NCI-H2029 (cell line): Measurements from ENCODE around the gene ADCK1.
"Not testable (repeated sequence)": the region's sequence is repeated elsewhere in the genome, so short reads cannot be mapped to it uniquely, and the experiment has no call there.

Source experiments
- DNase-seq: peaks from one replicate; lab custom pipeline; 2025; lab: John Stamatoyannopoulos, UW

ADCK1 gene

DNA sequence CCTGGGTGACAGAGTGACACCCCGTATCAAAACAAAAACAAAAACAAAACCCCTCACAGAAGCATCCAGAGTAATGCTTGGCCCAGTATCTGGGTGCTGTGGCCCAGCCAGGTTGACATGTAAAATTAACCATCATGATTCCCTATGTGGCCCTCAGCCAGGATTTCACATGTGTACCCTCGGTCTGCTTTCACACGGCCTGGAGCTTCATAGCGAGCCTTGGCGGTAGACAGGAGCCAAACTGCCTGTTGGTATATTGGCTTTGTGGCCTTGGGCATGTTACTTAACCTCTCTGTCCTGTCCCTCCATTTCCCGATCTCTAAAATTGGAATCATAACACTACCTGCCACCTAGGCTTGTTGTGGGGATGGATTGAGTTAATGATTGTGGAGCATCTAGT, 65.5 kb downstream of the ADCK1 start:
- no peak for DNase-seq

DNA sequence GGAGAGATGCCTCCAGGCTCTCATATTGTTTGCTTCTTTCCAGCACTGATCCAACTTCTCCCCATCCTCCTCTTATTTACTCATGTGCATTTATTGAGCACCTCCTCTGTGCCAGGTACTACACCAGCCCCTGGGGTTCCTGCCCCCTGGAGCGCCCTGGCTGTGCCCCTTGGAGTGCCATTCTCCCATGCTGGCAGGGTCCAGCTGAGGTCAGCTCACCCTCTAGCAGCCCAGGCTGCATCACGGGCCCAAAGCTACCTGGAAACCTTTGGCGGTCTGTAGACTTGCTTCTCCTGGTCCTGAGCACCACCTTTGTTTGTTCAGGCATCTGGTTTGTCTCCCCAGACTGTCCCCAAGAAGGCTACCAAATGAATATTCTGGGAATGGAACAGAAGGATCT, 67.0 kb downstream of the ADCK1 start:
- DNase-seq = no peak

DNA sequence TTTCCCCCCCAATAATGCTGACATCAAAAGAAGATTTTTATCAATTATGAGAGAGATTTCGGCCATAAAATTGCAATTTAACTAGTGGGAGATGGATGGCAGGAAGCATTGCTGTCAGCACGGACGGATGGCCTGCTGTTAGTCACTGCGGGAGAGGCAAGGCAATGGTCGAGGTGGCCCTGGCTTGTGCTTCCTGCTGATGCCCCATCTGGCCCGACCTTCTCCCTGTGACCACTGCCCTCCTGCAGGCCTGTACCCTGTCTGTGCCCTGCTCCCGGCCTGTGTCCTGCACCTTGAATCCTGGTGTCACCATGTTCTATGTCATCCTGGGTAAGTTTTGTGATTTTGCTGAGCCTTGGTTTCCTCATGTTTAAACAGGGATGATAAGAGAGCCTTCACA, 67.6 kb downstream of the ADCK1 start:
- DNase-seq = no peak

DNA sequence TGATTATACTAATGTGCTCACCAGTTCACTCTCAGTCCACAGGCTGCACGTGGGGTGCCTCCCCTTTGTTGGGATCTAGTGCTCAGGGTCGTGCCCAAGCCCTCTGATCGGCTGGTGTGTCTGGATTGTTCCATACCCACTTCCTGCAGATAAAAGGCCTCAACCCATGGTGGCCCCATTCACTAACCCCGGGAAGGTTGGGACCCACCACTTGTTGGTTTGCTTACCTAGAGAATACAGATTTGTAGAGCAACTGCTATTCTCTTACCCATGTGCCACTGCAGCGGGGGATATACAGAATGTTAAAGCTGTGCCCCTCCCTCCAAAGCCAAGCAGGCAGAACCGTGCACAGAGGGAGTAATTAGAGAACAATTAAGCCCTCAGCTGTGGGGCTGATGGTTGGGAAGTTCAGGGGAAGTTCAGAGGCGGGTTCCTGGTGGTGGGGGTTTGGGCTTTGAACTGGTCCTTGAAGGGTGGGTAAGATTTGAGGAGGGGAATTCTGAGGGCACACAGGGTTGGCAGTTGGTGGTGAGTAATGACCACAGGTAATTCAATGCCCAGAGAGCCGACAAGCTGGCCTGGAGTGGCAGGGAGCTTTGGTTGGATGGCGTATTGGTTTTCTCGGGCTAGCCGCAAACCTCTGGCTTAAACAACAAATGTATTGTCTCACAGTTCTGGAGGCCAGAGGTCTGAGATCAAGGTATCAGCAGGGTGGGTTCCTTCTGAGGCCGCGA, 68.8 kb downstream of the ADCK1 start:
- DNase-seq = no peak

DNA sequence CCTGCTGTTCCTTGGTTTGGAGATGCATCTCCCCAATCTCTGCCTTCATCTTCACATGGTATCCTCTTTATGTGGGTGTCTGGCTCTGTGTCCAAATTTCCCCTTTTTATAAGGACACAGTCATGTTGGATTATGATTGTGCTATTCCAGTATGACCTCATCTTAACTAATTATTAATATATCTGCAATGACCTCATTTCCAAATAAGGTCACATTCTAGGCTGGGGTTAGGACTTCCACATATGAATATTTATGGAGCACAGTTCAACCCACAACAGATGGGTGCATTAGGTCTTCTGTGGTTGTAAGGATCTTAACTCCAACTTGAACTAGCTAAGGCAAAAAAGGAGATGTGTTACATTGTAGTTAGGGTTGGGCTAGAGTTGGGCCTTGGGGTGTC, 69.4 kb downstream of the ADCK1 start:
- DNase-seq = no peak

DNA sequence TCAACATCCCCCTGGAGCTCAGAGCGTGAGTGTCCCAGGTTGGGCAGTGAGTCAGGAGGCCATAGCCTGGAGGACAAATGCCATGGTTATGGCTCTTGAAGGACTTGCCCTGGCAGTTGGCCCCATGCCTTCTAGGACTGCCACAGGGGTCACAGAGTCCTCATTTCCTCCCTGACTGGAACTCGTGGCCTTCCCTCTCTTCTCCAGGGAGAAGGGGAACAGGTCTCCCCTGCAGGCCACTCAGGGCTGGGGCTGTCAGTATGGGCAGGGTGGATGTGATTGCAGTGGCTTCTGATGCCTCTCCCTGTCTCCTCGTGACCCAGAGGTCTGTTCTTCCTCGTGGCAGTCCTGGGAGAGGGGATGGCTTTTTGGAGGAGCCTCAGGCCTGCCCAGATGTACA, 70.7 kb downstream of the ADCK1 start:
- no peak for DNase-seq

DNA sequence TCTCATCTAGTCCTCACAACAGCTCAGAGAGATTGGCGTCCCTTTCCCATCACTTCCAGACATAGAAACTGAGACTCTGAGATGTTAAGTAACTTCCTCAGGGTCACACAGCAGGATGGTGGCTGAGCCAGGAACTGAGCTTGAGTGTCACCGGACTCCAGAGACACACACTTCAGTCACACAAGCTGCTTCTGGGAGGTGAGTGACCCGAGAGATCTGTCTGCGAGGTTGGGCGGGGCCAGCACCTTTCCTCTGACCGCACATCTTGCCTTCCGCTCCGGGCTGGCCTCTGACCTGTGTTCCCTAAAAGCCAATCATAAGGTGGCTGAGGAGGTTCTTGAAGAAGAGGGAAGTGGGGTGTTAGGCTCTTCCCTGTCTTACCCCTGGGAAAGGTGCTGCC, 72.2 kb downstream of the ADCK1 start:
- no peak for DNase-seq

DNA sequence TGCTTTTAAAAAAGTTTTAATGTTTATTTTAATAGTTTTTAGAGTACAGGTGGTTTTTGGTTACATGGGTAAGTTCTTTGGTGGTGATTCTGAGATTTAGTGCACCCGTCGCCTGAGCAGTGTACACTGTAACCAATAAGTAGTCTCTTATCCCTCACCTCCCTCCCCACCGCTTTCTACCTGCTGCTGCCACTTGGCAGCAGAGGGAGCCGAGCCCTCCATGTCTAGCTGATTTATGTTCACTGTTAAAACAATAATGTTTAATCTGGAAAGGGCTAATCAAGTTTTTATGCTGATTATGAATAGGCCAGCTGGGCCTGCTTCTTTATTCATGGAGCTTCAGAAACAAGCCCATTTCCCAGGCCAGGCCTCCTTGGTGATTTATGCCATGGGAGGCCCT, 73.1 kb downstream of the ADCK1 start:
- no peak for DNase-seq

DNA sequence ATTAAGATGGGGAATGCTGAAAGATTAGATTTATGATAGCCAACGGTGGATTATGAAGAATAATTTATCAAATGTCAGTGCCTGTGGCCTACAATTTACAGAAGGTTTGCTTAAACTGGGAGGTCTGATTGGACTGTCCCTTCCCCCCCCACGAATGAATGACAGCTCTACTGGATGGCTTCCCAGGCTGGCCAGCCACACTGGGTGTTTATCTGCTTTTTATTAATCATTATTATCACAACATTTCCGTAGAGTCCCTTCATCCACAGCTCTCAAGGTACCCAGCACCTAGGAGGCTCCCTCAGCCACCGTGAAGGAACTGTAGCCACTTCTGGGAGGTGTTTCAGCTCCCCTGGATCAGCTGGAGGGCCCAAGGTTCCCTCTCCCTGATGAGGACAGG, 78.9 kb downstream of the ADCK1 start:
- DNase-seq = no peak

DNA sequence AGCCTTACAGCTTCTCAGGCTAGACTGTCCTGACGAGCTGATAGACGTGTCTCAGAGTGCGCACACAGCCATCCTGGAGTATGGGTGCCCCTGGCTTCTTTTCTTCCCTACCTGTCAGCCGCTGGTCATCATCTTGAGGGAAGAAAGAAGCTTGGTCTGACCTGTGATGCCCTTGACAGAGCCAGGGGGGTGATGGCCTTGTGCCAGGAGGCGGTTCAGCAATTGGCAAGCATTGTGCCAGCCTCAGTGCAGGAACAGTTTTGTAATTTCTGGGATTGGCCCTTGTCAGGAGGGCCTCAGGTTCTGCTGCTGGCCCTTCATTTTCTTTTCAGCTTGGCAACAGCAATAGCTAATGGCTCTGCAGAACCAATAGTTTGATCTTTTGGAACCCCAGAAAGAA, 80.1 kb downstream of the ADCK1 start:
- DNase-seq = no peak

DNA sequence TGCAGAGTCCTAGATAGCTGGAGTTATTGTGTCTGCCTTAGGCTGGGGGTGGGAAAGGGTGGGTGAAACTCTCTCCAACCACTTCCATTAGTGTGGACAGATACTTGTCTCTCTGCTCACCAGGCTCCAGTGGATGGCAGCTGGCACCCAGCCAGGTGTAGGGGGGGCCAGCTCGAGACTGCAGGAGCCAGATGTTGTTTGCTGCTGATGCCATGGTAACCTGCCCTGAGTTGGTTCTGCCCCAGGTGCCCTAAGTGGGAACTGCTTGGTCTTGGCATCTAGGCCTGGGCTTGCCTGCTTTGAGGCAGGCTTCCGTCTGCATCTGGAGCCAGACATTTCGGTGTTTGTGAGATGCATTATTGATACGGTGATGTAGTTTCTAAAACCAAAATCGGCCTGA, 82.2 kb downstream of the ADCK1 start:
- peak; percentile 80 for DNase-seq

DNA sequence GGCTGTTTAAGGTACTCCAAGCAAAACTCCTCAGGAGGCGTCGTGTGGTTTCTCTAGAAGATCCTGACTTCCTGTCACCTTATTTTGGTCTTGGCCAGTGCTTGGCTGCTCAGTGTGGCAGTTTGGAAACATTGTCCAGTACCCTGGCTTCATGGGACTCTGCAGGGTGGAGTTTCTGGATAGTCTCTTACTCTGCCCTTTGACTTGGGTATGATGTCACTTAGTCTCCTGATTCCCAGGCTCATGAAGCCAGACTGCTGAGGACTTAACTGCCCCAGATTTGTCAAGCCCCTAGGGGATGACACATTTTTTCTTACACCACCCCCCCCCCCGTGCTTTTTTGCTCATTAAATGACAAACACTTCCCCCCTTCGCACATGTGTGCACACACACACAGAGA, 82.7 kb downstream of the ADCK1 start:
- no peak for DNase-seq

DNA sequence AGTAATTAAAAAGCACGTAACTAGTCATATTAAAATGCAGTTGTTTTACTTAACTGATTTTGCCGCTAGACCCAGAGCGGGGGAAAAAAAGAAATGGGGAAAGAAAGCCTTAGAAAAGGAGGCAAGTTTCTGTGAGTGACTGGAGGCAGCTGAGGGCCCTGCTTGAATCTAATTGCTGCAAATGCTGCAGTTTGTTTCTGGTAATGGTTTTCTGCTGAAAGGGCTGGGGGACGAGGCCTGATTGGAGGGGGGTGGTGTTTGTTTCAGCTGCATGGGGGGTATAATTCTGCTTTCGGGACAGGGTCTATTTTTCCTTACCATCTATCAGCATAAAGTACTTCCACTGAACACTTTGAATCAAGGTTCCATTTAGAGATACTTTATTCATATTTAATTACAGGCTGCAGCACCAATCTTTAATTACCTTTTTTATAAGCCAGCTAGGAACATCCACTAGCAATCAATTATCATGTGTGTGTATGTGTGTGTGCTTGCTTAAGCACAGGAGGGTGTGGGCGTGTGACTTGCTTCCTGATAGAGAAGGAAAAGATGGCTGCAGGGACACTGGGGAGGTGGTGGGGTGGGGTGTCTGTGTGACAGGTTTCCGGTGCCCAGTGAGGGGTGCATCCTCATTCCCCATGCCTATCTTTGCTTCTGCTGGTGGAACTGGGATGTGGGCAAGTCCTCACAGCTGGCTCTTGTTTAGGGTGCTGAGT, 83.4 kb downstream of the ADCK1 start:
- DNase-seq = no peak

DNA sequence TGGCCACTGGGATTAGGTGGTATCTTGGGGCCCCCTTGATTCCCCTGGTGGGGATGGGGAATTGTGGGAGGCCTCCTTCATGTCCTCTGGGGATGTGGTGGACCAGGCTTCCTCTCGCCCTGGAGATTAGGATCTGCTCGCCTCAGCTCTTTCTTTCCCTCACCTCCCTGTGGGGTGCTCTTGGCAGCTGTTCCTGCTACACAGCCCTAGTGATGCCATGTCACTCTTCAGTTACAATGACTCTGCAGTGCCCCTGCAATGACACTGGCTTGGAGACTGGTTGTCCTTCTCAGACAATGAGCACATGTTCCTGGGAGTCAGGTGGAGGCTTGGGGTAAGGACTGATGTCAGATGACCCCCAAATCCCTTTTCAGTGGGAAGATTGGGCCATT, 83.9 kb downstream of the ADCK1 start:
- DNase-seq = no peak

DNA sequence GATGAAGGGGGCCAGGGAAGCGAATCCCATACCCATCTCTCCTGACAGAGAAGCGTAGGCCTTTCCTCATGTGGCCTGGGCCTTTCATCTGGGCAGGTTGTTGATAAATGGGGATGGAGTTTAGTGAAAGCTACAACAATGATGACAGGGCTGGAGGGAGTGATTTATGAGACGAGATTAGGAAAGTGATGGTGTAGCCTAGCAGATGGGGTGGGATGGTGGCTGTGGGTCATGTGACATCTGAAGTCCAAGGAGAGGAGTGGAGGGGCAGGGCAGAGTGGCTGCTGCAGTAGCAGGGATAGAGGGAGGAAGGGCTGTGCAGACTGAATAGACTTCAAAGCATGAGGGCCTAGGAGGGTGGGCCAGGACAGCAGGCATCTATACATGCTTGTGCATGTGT, 85.5 kb downstream of the ADCK1 start:
- no peak for DNase-seq

DNA sequence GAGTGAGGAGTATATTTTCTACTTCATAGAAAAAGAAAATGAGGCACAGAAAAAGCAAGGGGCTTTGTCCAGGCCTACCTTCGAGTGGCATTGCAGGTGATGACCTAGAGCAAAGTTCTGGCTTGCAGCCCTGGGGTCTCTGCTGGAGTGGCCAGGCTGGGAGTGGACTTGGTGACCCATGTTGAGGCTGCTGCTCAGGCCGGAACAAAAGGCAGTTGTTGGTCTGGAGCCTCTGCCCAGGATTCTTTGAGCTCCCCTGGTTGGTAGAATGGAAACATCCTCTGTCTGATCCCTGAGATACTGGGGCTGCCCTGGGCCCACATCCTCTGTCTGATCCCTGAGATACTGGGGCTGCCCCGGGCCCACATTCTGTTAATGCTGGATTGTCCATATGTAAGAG, 86.1 kb downstream of the ADCK1 start:
- DNase-seq = no peak

DNA sequence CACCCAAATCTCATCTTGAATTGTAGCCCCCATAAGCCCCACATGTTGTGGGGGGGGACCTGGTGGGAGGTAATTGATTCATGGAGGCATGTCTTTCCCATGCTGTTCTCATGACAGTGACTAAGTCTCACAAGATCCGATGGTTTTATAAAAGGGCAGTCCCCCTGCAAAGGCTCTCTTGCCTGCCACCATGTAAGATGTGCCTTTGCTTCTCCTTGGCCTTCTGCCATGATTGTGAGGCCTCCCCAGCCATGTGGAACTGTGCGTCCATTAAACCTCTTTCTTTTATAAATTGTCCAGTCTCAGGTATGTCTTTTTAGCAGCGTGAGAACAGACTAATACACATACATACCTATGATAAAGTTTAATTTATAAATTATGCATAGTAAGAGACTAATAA, 89.0 kb downstream of the ADCK1 start:
- DNase-seq = not testable (repeated sequence)

DNA sequence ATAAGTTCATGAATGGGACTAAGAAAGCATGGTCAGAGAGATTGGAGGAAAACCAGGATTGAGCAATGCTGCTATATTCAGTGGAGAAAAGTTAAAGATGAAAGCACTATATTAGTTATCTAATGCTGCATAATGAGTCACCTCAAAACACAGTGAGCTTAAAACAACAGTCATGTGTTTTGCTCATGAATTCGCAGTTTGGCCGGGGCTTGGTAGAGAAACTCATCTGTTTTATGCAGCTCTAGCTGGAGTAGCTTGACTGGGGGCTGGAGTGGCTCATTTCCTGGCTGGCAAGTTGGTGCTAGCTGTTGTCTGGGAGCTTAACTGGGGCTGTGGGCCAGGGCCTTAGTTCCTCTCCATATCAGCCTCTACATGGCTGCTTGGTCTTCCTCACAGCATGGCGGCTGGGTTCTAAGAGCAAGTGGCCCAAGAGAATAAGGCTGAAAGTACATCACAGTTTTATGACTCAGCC, 90.1 kb downstream of the ADCK1 start:
- DNase-seq = no peak

DNA sequence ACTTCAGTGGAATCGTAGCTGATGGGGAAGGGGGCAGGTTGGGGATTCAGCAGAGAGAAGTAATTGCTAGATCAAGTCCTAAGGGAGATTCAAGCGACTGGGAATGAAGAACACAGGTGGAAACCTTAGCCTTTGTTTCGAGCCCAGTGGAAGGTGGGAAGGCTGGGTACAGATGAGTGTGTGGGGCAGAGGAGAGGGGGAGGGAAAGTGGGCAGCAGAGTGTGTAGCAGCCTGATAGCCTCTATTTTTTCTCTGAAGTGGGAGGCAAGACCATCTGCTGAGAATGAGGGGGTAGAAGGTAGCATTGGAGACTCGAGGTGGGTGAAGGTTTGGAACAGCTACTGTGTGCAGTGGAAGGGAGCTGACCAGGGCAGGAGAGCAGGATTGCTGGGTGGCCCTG, 91.0 kb downstream of the ADCK1 start:
- DNase-seq = no peak

DNA sequence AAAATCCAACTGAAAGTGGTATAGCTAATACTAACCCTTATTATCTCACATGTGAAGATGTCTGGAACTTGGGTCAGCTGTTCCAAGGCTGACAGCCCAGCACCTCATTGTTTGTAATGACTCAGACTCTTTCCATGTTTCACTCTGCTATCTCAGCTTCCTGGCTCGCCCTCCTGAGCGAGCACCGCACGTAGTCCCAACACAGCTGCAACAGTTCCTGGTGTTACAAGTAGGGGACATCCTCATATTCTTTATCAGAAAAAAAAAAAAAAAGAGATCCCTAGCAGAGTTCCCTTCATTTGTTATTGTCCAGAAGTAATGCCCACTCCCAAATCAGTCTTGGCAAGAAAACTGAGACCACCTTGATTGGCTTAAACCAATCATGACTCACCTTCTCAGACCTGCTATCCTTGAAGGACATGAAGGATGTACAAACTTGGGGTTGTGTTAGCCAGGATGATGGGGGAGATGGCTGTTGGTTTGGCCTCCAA, 92.5 kb downstream of the ADCK1 start:
- no peak for DNase-seq

DNA sequence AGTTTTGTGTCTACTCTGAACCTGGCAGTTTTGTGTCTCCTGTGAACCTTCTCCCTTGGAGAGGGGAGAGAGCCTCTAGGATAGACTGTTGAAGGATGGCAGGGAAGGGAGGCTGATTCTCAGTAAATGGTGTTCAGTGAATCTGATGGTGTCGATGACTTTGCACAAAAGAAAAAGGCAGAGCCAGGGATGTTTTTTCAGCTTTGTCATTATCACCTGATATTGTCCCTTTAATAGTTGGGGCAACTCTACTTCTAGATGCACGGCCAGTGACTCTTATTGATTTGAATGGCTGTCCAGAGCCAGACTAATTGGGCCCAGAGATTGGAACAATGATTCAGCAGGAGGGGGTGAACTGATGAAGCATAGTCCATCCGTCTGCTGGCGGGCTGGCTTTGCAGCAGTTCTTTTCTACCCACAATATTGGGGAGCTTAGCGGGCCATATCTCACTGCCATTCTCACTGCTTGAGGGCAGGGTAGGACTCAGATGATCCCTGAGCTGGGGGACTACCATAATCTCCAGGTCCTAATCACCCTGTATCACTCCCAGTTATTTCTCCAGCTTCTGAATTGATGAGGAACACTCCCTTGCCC, 93.1 kb downstream of the ADCK1 start:
- DNase-seq = no peak

DNA sequence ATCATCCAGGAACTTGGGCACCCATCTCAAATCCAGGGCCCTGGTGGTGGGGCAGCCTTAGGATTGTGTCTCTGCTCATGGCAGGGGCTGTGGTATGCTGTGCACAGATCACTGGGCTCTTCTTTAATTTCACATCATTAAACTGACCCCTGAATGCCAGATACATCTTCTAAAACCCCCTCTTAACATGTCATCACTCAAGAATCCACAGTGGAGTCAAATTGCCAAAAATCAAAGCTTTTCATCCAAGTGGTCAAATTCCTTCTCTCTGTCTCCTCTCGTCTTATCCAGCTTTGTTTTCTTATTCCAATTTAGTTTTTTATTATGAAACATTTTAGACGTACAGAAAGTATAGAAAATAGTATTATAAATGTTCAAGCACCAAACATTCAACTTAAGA, 97.5 kb downstream of the ADCK1 start:
- no peak for DNase-seq

DNA sequence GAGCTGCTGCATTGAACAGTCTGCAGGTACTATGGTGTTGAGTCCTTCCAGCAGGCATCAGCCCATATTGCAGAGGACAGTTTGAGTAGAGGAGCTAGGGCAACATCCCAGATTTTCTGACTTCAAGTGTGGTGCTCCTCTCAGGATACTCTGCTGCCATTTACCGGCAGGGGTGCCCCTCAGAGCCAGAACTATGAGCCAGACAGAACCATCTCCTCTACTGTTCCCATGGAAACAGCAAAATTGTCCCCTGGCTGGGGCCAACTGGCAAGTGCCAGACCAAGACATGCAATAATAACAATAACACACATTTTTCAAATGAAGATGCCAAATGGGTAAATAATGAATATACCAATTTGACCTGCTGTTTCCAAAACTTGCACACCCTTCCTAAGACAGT, 102.9 kb downstream of the ADCK1 start:
- DNase-seq = no peak
